Measurements from ENCODE around the gene MTMR3. TPM values are rescaled to one million over a fixed set of nuclear protein-coding genes. Genes with fewer than 3 reads are reported as not detected.

The MTMR3 gene
- total RNA-seq, 1 donor from 2014 or later = 41.0 TPM

GRCh38 chr22:29932136-29932535 lies 49.2 kb downstream of the MTMR3 start:
- no peak overlapping the region for H2AFZ ChIP-seq (ENCODE audit: low read depth, low read length)
- H3K4me1 Mint-ChIP-seq (ENCODE audit: low read depth, unreplicated experiment) = peaks cover 7% of the 10 kb centered on the region
- H3K27me3 Mint-ChIP-seq (ENCODE audit: low read depth, unreplicated experiment) = no peaks in the 10 kb centered on the region
- peaks cover 81% of the 10 kb centered on the region for H4K20me1 ChIP-seq (ENCODE audit: insufficient read depth, low read length)
- H3K36me3 Mint-ChIP-seq (ENCODE audit: low read depth, unreplicated experiment) = no peaks in the 10 kb centered on the region
- no peaks in the 10 kb centered on the region for H3K4me1 ChIP-seq (ENCODE audit: insufficient read depth, low read length)
- H3K27ac Mint-ChIP-seq (ENCODE audit: unreplicated experiment) = no peak overlapping the region
- no peaks in the 10 kb centered on the region for H3K9me3 Mint-ChIP-seq (ENCODE audit: unreplicated experiment)
- no peaks in the 10 kb centered on the region for H3K27me3 ChIP-seq (ENCODE audit: insufficient read depth, low read length)
- no peak overlapping the region for H3K9ac ChIP-seq (ENCODE audit: low read length)
- no peak overlapping the region for H3K4me2 ChIP-seq (ENCODE audit: low read length)
- no peak for DNase-seq (ENCODE audit: low read depth)
- H3K27ac ChIP-seq (ENCODE audit: low read depth, low read length) = no peak overlapping the region
- peaks cover 89% of the 10 kb centered on the region for H3K79me2 ChIP-seq (ENCODE audit: insufficient read depth, low read length)
- no peak overlapping the region for H3K4me3 ChIP-seq (ENCODE audit: insufficient read depth, low read depth, low read length)
- FAIRE-seq = no peak
- H3K9me3 ChIP-seq (ENCODE audit: insufficient read depth, low read depth, low read length) = no peaks in the 10 kb centered on the region
- TF ChIP-seq CTCF (IDR thresholded peaks at IDR 0.05; ENCODE audit: insufficient read depth, low read depth, low read length) = no peak
- TF ChIP-seq EZH2 (IDR thresholded peaks at IDR 0.05; ENCODE audit: insufficient read depth, low read length) = no peak
- no peak overlapping the region for H3K4me3 Mint-ChIP-seq (ENCODE audit: unreplicated experiment)
- H3K36me3 ChIP-seq (ENCODE audit: insufficient read depth, low read length) = no peaks in the 10 kb centered on the region

GRCh38 chr22:29933619-29934018 lies 50.6 kb downstream of the MTMR3 start:
- H3K4me2 ChIP-seq (ENCODE audit: low read length) = no peak overlapping the region
- no peak for DNase-seq (ENCODE audit: low read depth)
- Mint-ChIP-seq H3K27me3 (ENCODE audit: low read depth, unreplicated experiment) (no peaks in the 10 kb centered on the region), H3K4me3 (ENCODE audit: unreplicated experiment) (no peak overlapping the region), H3K27ac (ENCODE audit: unreplicated experiment) (no peak overlapping the region), H3K9me3 (ENCODE audit: unreplicated experiment) (no peaks in the 10 kb centered on the region), H3K4me1 (ENCODE audit: low read depth, unreplicated experiment) (peaks cover 10% of the 10 kb centered on the region), H3K36me3 (ENCODE audit: low read depth, unreplicated experiment) (no peaks in the 10 kb centered on the region)
- peaks cover 89% of the 10 kb centered on the region for H3K79me2 ChIP-seq (ENCODE audit: insufficient read depth, low read length)
- H3K9me3 ChIP-seq (ENCODE audit: insufficient read depth, low read depth, low read length) = no peaks in the 10 kb centered on the region
- no peaks in the 10 kb centered on the region for H3K36me3 ChIP-seq (ENCODE audit: insufficient read depth, low read length)
- no peaks in the 10 kb centered on the region for H3K27me3 ChIP-seq (ENCODE audit: insufficient read depth, low read length)
- TF ChIP-seq EZH2 (IDR thresholded peaks at IDR 0.05; ENCODE audit: insufficient read depth, low read length) (no peak), CTCF (IDR thresholded peaks at IDR 0.05; ENCODE audit: insufficient read depth, low read depth, low read length) (no peak)
- H4K20me1 ChIP-seq (ENCODE audit: insufficient read depth, low read length) = peaks cover 85% of the 10 kb centered on the region
- no peak overlapping the region for H2AFZ ChIP-seq (ENCODE audit: low read depth, low read length)
- H3K27ac ChIP-seq (ENCODE audit: low read depth, low read length) = no peak overlapping the region
- no peaks in the 10 kb centered on the region for H3K4me1 ChIP-seq (ENCODE audit: insufficient read depth, low read length)
- no peak for FAIRE-seq
- H3K4me3 ChIP-seq (ENCODE audit: insufficient read depth, low read depth, low read length) = no peak overlapping the region
- H3K9ac ChIP-seq (ENCODE audit: low read length) = no peak overlapping the region

GRCh38 chr22:29934596-29934995 lies 51.6 kb downstream of the MTMR3 start:
- no peak for DNase-seq (ENCODE audit: low read depth)
- peaks cover 88% of the 10 kb centered on the region for H3K79me2 ChIP-seq (ENCODE audit: insufficient read depth, low read length)
- no peaks in the 10 kb centered on the region for H3K27me3 ChIP-seq (ENCODE audit: insufficient read depth, low read length)
- H3K9me3 Mint-ChIP-seq (ENCODE audit: unreplicated experiment) = no peaks in the 10 kb centered on the region
- H3K9me3 ChIP-seq (ENCODE audit: insufficient read depth, low read depth, low read length) = no peaks in the 10 kb centered on the region
- H3K4me1 Mint-ChIP-seq (ENCODE audit: low read depth, unreplicated experiment) = peaks cover 10% of the 10 kb centered on the region
- no peak for FAIRE-seq
- H3K27ac Mint-ChIP-seq (ENCODE audit: unreplicated experiment) = no peak overlapping the region
- H3K4me3 Mint-ChIP-seq (ENCODE audit: unreplicated experiment) = no peak overlapping the region
- H3K27ac ChIP-seq (ENCODE audit: low read depth, low read length) = no peak overlapping the region
- H3K9ac ChIP-seq (ENCODE audit: low read length) = no peak overlapping the region
- TF ChIP-seq CTCF (IDR thresholded peaks at IDR 0.05; ENCODE audit: insufficient read depth, low read depth, low read length) (no peak), EZH2 (IDR thresholded peaks at IDR 0.05; ENCODE audit: insufficient read depth, low read length) (no peak)
- no peaks in the 10 kb centered on the region for H3K36me3 Mint-ChIP-seq (ENCODE audit: low read depth, unreplicated experiment)
- H3K4me2 ChIP-seq (ENCODE audit: low read length) = no peak overlapping the region
- H4K20me1 ChIP-seq (ENCODE audit: insufficient read depth, low read length) = peaks cover 76% of the 10 kb centered on the region
- H3K27me3 Mint-ChIP-seq (ENCODE audit: low read depth, unreplicated experiment) = no peaks in the 10 kb centered on the region
- H3K36me3 ChIP-seq (ENCODE audit: insufficient read depth, low read length) = no peaks in the 10 kb centered on the region
- H3K4me1 ChIP-seq (ENCODE audit: insufficient read depth, low read length) = no peaks in the 10 kb centered on the region
- no peak overlapping the region for H3K4me3 ChIP-seq (ENCODE audit: insufficient read depth, low read depth, low read length)
- H2AFZ ChIP-seq (ENCODE audit: low read depth, low read length) = no peak overlapping the region
